K562 (cell line): Measurements from ENCODE around the gene FKBP7. TPM values are rescaled to one million over a fixed set of nuclear protein-coding genes. Genes with fewer than 3 reads are reported as not detected.

Source experiments
- FOXA1 ChIP-seq: fragments of 450-650 bp; IDR thresholded peaks from 2 replicates; pipeline ENCODE4 v1.6.1; 2016; ENCODE audit warnings: mild to moderate bottlenecking, borderline replicate concordance
- HEY1 ChIP-seq: fragments of 250-450 bp; sonication (Bioruptor Pico); IDR thresholded peaks from 2 replicates; pipeline ENCODE4 v1.5.0; 2020; ENCODE audit warnings: mild to moderate bottlenecking, moderate library complexity, borderline replicate concordance
- HMGN3 ChIP-seq: IDR thresholded peaks from 2 replicates; pipeline ENCODE4 v1.6.1; 2011; ENCODE audit warnings: borderline replicate concordance, low read depth, mild to moderate bottlenecking, mixed read lengths, low read length; ENCODE audit not compliant: insufficient read length; ENCODE audit errors: extremely low read depth
- TCF3 ChIP-seq: sonication (generic); formaldehyde crosslinking; IDR thresholded peaks from 2 replicates; pipeline ENCODE4 v1.4.0; 2020; ENCODE audit warnings: mild to moderate bottlenecking, missing genetic modification reagents
- TRIM24 ChIP-seq, 2 experiments: fragments of 450-650 bp; IDR thresholded peaks; 2 replicates each; pipeline ENCODE4 v1.6.1; 2016
- ZNF644 ChIP-seq: fragments of 200-800 bp; sonication (Bioruptor generic); IDR thresholded peaks from 2 replicates; pipeline ENCODE4 v1.6.1; 2016; ENCODE audit warnings: low read depth, missing genetic modification characterization, missing compliant biosample characterization
- polyA plus RNA-seq, 8 experiments: library from polyadenylated mRNA; depleted of rRNA in 4 of 8; stranded (reverse) in 5 of 8; unstranded in 3 of 8; fragments of >200 nt; fragmentation: Nextera tagmentation in 2 of 8; fragmentation: Illumina TruSeq in 1 of 8; extraction: Ambion mirVana in 2 of 8; extraction: Trizol in 1 of 8; gene quantifications; 2 replicates each; pipeline versions ENCODE4 v1.2.1 to v1.2.3, GENCODE V29; 2011 to 2014; ENCODE audit warnings: inconsistent platforms in 1 of 8, missing spikeins in 1 of 8
- total RNA-seq, 7 experiments: library from RNA; depleted of rRNA in 6 of 7; stranded (reverse); fragments of >200 nt in 6 of 7; fragmentation: Illumina TruSeq in 2 of 7; extraction: Trizol in 2 of 7; gene quantifications; 2 replicates each; pipeline versions ENCODE4 v1.2.1 to v1.2.3, GENCODE V29; 2011 to 2021; ENCODE audit warnings: low replicate concordance in 1 of 7
- TF ChIP-seq, protein P1 (sequence below), 2 experiments: fragments of 450-650 bp; formaldehyde crosslinking in 1 of 2; IDR thresholded peaks; 2 replicates each; pipeline versions ENCODE4 v1.4.0 to v1.6.1; 2014 to 2020; ENCODE audit warnings: mild to moderate bottlenecking in 2 of 2, borderline replicate concordance in 1 of 2, low read depth in 1 of 2
- TF ChIP-seq, protein P2 (sequence below): fragments of 150-350 bp; IDR thresholded peaks from 2 replicates; pipeline ENCODE4 v1.6.1; 2014; ENCODE audit warnings: low read depth, mild to moderate bottlenecking, low read length, borderline replicate concordance
- TF ChIP-seq, protein P3 (sequence below), 2 experiments: fragments of 450-650 bp; IDR thresholded peaks; 2 replicates each; pipeline ENCODE4 v1.6.1; 2016

The FKBP7 gene
- total and polyA plus RNA-seq, 9 of the 15 experiments (the other 6 are each of a cell fraction or from before 2014, with no cell fraction given) = 6.1 to 23.2 (median 19.0) TPM

DNA sequence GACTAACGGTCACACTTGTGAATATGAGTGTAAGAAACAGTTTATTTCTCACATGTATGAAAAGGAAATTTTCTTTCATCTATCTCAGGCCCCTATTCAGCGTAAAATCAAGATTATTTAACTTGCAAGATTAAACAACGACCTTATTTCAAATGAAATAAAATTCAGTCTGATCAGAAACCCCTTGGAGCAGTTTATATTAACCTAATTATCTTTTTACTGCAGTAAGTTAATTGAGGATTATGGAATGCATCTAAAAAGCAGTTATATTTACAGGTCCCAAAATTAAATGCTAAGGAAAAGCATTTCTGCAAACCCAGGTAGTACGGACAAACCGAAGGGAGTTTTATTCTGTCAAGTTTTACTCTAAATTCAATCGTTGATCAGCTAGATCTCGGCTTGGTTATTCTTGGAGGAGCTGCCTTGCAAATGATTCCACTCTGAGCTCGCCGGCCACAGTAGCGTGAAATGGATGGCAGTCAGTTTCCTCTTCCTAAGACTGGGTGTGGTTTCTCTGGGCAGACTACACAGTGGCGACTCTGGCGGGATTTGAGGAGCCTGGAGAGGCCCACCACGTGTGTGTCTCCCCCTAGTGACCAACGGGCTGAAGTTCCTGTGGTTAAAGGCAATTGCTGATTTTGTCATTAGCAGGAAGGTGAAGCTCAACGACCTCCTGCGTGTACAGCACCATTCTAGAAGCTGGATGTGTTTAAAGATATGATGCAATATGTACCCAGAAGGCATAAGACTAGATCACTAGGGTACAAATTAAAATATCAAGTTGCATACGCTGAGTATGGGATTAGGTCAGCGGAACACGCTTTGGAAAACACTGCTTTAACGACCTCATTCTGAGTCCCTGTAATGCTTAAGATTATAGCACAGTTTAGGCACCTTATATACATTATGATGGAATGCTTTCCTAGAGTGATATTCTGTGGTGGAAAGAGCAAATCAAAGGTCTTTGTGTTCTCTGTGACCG, 63.8 kb downstream of the FKBP7 start (continued):
- TF ChIP-seq, protein P1, sequence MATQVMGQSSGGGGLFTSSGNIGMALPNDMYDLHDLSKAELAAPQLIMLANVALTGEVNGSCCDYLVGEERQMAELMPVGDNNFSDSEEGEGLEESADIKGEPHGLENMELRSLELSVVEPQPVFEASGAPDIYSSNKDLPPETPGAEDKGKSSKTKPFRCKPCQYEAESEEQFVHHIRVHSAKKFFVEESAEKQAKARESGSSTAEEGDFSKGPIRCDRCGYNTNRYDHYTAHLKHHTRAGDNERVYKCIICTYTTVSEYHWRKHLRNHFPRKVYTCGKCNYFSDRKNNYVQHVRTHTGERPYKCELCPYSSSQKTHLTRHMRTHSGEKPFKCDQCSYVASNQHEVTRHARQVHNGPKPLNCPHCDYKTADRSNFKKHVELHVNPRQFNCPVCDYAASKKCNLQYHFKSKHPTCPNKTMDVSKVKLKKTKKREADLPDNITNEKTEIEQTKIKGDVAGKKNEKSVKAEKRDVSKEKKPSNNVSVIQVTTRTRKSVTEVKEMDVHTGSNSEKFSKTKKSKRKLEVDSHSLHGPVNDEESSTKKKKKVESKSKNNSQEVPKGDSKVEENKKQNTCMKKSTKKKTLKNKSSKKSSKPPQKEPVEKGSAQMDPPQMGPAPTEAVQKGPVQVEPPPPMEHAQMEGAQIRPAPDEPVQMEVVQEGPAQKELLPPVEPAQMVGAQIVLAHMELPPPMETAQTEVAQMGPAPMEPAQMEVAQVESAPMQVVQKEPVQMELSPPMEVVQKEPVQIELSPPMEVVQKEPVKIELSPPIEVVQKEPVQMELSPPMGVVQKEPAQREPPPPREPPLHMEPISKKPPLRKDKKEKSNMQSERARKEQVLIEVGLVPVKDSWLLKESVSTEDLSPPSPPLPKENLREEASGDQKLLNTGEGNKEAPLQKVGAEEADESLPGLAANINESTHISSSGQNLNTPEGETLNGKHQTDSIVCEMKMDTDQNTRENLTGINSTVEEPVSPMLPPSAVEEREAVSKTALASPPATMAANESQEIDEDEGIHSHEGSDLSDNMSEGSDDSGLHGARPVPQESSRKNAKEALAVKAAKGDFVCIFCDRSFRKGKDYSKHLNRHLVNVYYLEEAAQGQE (IDR thresholded peaks at IDR 0.05; ENCODE audit: borderline replicate concordance) = peak; percentile 92
- TF ChIP-seq, protein P1 (CRISPR knock-in tag; IDR thresholded peaks at IDR 0.05; ENCODE audit: low read depth) = peak; percentile 42; the same call in 1 of the 2 replicates
- TF ChIP-seq HMGN3 = no peak
- no peak for TF ChIP-seq HEY1 (CRISPR knock-in tag)
- TF ChIP-seq TCF3 (CRISPR knock-in tag) = no peak; the same call in 1 of the 2 replicates
- TF ChIP-seq, protein P2, sequence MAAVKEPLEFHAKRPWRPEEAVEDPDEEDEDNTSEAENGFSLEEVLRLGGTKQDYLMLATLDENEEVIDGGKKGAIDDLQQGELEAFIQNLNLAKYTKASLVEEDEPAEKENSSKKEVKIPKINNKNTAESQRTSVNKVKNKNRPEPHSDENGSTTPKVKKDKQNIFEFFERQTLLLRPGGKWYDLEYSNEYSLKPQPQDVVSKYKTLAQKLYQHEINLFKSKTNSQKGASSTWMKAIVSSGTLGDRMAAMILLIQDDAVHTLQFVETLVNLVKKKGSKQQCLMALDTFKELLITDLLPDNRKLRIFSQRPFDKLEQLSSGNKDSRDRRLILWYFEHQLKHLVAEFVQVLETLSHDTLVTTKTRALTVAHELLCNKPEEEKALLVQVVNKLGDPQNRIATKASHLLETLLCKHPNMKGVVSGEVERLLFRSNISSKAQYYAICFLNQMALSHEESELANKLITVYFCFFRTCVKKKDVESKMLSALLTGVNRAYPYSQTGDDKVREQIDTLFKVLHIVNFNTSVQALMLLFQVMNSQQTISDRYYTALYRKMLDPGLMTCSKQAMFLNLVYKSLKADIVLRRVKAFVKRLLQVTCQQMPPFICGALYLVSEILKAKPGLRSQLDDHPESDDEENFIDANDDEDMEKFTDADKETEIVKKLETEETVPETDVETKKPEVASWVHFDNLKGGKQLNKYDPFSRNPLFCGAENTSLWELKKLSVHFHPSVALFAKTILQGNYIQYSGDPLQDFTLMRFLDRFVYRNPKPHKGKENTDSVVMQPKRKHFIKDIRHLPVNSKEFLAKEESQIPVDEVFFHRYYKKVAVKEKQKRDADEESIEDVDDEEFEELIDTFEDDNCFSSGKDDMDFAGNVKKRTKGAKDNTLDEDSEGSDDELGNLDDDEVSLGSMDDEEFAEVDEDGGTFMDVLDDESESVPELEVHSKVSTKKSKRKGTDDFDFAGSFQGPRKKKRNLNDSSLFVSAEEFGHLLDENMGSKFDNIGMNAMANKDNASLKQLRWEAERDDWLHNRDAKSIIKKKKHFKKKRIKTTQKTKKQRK = no peak
- no peak for TF ChIP-seq FOXA1
- TF ChIP-seq, protein P3, sequence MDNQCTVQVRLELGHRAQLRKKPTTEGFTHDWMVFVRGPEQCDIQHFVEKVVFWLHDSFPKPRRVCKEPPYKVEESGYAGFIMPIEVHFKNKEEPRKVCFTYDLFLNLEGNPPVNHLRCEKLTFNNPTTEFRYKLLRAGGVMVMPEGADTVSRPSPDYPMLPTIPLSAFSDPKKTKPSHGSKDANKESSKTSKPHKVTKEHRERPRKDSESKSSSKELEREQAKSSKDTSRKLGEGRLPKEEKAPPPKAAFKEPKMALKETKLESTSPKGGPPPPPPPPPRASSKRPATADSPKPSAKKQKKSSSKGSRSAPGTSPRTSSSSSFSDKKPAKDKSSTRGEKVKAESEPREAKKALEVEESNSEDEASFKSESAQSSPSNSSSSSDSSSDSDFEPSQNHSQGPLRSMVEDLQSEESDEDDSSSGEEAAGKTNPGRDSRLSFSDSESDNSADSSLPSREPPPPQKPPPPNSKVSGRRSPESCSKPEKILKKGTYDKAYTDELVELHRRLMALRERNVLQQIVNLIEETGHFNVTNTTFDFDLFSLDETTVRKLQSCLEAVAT (IDR thresholded peaks at IDR 0.05) = peak; percentile 32 to 94; a peak in 3 of 4 replicates
- peak; percentile 47 to 57; a peak in 2 of 4 replicates for TF ChIP-seq TRIM24 (IDR thresholded peaks at IDR 0.05)
- TF ChIP-seq ZNF644 (tag) = peak; percentile 22; the same call in 1 of the 2 replicates
